Cardiac muscle cell (in vitro differentiated cells and primary cell): Measurements from ENCODE around the gene LBH. TPM values are rescaled to one million over a fixed set of nuclear protein-coding genes. Genes with fewer than 3 reads are reported as not detected.

ENCODE experiments used
- DNase-seq, 2 donors: peaks; one replicate each; pipeline versions ENCODE4 v3.0.0 to v3.0.0-alpha.2; 2010 to 2017; ENCODE audit warnings: low read depth in 1 of 2, low spot score in 1 of 2
- H3K27ac ChIP-seq: fragments of 200-600 bp; sonication (generic); 2 replicates; pipeline ENCODE4 v1.5.1; 2016
- H3K27me3 ChIP-seq: fragments of 200-600 bp; sonication (generic); 2 replicates; pipeline ENCODE4 v1.6.0; 2016; ENCODE audit warnings: control low read depth
- H3K36me3 ChIP-seq: fragments of 200-600 bp; sonication (generic); 2 replicates; pipeline ENCODE4 v1.5.1; 2016; ENCODE audit warnings: control low read depth
- H3K4me1 ChIP-seq: fragments of 200-600 bp; sonication (generic); 2 replicates; pipeline ENCODE4 v1.8.1; 2017; ENCODE audit warnings: low read depth, mild to moderate bottlenecking, mixed run types
- H3K4me3 ChIP-seq: fragments of 200-600 bp; sonication (generic); 2 replicates; pipeline ENCODE4 v1.5.1; 2016; ENCODE audit warnings: mild to moderate bottlenecking
- H3K9me3 ChIP-seq: fragments of 200-600 bp; sonication (generic); 2 replicates; pipeline ENCODE4 v1.5.1; 2017; ENCODE audit warnings: low read depth, mild to moderate bottlenecking, control low read depth
- polyA plus RNA-seq: library from polyadenylated mRNA; unstranded; fragments of >200 nt; fragmentation: Nextera tagmentation; extraction: Ambion mirVana; gene quantifications from 2 replicates; pipeline ENCODE4 v1.2.1, GENCODE V29; 2016
- total RNA-seq: library from RNA; depleted of rRNA; stranded (reverse); fragments of >200 nt; gene quantifications from 2 replicates; pipeline ENCODE4 v1.2.3, GENCODE V29; 2016
- TF ChIP-seq, protein P1 (sequence below): IDR thresholded peaks from 2 replicates; pipeline ENCODE4 v1.5.1; 2012; ENCODE audit warnings: low read depth, mild to moderate bottlenecking, low read length

LBH gene
- total and polyA plus RNA-seq, 2 experiments from 2014 or later: 632 to 1,389 TPM

GRCh38 chr2:30231996-30232800 is 864 bp downstream of the LBH start:
- peaks cover 27% of the 10 kb centered on the region for H3K36me3 ChIP-seq

DNA sequence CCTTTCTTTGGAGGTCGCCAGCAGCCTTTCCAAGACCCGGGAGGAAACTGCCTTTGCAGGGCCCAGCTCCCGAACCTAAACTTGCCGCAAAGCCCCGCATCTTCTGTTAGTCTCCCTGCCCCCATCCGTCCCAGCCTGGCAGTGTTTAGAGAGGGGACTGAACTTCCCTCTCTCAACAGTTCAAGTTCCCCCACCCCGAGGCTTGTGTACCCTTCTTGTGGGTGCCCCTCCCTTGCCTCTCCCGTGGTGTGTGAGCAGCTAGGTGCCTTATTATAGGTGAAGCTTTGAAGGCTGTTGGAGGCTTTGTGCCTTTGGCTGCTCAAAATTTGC is 1.4 kb downstream of the LBH start:
- peaks cover 28% of the 10 kb centered on the region for H3K36me3 ChIP-seq
- H3K9me3 ChIP-seq: no peaks in the 10 kb centered on the region
- TF ChIP-seq, protein P1, sequence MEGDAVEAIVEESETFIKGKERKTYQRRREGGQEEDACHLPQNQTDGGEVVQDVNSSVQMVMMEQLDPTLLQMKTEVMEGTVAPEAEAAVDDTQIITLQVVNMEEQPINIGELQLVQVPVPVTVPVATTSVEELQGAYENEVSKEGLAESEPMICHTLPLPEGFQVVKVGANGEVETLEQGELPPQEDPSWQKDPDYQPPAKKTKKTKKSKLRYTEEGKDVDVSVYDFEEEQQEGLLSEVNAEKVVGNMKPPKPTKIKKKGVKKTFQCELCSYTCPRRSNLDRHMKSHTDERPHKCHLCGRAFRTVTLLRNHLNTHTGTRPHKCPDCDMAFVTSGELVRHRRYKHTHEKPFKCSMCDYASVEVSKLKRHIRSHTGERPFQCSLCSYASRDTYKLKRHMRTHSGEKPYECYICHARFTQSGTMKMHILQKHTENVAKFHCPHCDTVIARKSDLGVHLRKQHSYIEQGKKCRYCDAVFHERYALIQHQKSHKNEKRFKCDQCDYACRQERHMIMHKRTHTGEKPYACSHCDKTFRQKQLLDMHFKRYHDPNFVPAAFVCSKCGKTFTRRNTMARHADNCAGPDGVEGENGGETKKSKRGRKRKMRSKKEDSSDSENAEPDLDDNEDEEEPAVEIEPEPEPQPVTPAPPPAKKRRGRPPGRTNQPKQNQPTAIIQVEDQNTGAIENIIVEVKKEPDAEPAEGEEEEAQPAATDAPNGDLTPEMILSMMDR: no peak
- no peak for DNase-seq
- H3K27me3 ChIP-seq: no peaks in the 10 kb centered on the region
- H3K4me3 ChIP-seq: peak overlapping the region; percentile 95
- H3K4me1 ChIP-seq: peaks cover 51% of the 10 kb centered on the region
- peak overlapping the region; percentile 90 for H3K27ac ChIP-seq

More at GRCh38 chr2:30231996-30232800, 864 bp downstream of the LBH start:
- peak; percentile 62 to 72 for DNase-seq
- TF ChIP-seq, protein P1: no peak
- no peaks in the 10 kb centered on the region for H3K9me3 ChIP-seq
- H3K4me1 ChIP-seq: peaks cover 47% of the 10 kb centered on the region
- H3K27ac ChIP-seq: peak overlapping the region; percentile 90
- H3K4me3 ChIP-seq: peak overlapping the region; percentile 95
- H3K27me3 ChIP-seq: no peaks in the 10 kb centered on the region

- Histone ChIP-seq H3K9me3 (no peaks in the 10 kb centered on the region), H3K27ac (peak overlapping the region; percentile 38), H3K4me3 (peak overlapping the region; percentile 95), H3K27me3 (no peaks in the 10 kb centered on the region), H3K36me3 (peaks cover 28% of the 10 kb centered on the region), H3K4me1 (peaks cover 54% of the 10 kb centered on the region)
- TF ChIP-seq, protein P1: no peak
- no peak for DNase-seq
Observed at GRCh38 chr2:30233271-30234009, 2.1 kb downstream of the LBH start.

DNA sequence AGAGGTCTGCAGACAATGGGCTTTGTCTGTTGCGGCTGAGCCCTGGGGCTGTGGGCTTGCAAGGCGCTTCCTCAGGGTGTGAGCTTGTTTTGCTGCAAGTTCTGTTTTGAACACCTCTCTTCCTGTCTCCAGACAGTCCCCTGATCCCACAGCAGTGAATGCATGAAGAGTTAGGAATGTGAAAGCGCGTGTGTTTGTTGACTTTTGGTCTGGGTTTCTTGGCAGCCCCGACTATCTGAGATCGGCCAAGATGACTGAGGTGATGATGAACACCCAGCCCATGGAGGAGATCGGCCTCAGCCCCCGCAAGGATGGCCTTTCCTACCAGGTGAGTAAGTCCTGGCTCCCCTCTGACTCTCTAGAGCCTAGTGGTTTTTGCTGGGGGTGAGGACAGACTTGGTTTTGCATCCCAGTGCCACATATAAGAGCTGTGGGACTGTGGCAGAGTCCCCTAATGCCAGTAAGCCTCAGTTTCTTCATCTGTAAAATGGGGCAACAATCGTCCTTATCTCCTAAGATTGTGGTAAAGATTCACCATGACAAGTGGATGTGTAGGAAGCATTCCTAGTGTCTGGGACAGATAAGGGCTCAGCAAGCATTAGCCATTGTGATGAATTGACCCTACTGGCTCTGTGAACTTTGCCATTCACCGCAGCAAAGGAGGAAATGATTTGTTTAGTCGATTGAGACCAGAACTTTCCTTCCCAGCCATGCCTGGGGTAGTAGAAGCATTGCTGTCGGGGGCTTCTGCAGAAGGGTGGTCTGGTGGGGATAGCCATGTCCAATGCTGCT is 3.0 kb downstream of the LBH start:
- Histone ChIP-seq H3K4me1 (peaks cover 62% of the 10 kb centered on the region), H3K9me3 (no peaks in the 10 kb centered on the region), H3K27ac (peak overlapping the region; percentile 38), H3K4me3 (peak overlapping the region; percentile 95), H3K27me3 (no peaks in the 10 kb centered on the region), H3K36me3 (peaks cover 29% of the 10 kb centered on the region)
- DNase-seq: peak in 1 of 2 donors; percentile 78
- TF ChIP-seq, protein P1: no peak

DNA sequence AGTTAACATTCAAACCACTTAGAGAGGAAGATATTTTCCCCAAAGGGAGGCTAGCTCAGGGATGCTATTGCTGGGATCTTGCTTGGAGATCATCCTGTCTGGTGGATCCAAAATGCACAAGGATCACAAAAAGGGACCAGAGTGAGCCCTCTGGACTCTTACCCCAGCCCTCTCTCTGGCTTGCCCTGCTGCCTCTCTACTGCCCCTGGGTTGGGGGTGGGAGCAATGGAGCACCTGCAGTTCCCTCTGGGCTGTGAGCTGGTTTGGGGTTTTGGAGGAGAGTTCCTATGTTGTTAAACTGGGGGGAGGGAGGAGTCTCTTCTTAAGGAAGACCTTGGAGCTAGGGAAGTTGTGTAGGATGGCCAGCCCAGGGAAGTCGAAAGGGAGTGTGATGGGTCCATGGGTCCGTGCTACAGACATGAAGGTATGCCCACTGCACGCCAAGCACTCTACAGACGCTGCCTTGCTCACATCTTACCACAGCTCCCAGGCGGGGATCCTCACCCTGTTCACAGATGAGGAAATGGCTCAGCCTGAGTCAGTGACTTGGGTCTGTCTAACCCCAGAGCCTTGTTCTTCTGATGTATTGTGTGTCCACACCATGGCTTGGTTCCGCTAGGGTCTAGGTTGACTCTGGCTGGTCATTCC is 3.8 kb downstream of the LBH start:
- H3K27ac ChIP-seq: peak overlapping the region; percentile 50
- peaks cover 37% of the 10 kb centered on the region for H3K36me3 ChIP-seq
- no peaks in the 10 kb centered on the region for H3K27me3 ChIP-seq
- peak overlapping the region; percentile 95 for H3K4me3 ChIP-seq
- DNase-seq: no peak
- no peaks in the 10 kb centered on the region for H3K9me3 ChIP-seq
- peaks cover 62% of the 10 kb centered on the region for H3K4me1 ChIP-seq
- TF ChIP-seq, protein P1: no peak
